Measurements from ENCODE around the gene ZNF440. TPM values are rescaled to one million over a fixed set of nuclear protein-coding genes. Genes with fewer than 3 reads are reported as not detected.
"Not testable (repeated sequence)": the region's sequence is repeated elsewhere in the genome, so short reads cannot be mapped to it uniquely, and the experiment has no call there.

Gene ZNF440
- total RNA-seq: 6.7 and 9.2 TPM in 2 replicates

- intact Hi-C loops (cut with micrococcal nuclease): loop anchor here (1.0 to 2.0 kb wide), 7 partner anchors 16 to 326 kb away; partner anchors contain the start of genes ZNF20, ZNF439, ZNF491 and ZNF700
- H3K4me1 Mint-ChIP-seq (ENCODE audit: low read depth): peaks cover 13% of the 10 kb centered on the region
- H3K9me3 Mint-ChIP-seq: peaks cover 42% of the 10 kb centered on the region
- peak within 1 kb of the TSS; percentile 88 for H3K4me3 Mint-ChIP-seq
- H3K36me3 Mint-ChIP-seq (ENCODE audit: low read depth): peaks cover 18% of the 10 kb centered on the region
- H3K27ac Mint-ChIP-seq: peak within 1 kb of the TSS; percentile 69
- DNase-seq (ENCODE audit: low spot score): peak; percentile 84
- peaks cover 1% of the 10 kb centered on the region for H3K27me3 Mint-ChIP-seq (ENCODE audit: insufficient read depth)
Observed at GRCh38 chr19:11814029-11814699, at the start of gene ZNF440. Gene ZNF440 (plus strand): TSS chr19:11814273. CDS start chr19:11814448, 175 bp downstream.

GRCh38 chr19:11766597-11767591, 47.2 kb upstream of the ZNF440 start, which contains the start of gene ZNF441:
Gene ZNF441 (plus strand): TSS chr19:11767000. CDS start chr19:11767194, 194 bp downstream.
- peak; percentile 87 for DNase-seq (ENCODE audit: low spot score)
- peak within 1 kb of the TSS; percentile 95 for H3K4me3 Mint-ChIP-seq
- peak within 1 kb of the TSS; percentile 95 for H3K27ac Mint-ChIP-seq
- H3K27me3 Mint-ChIP-seq (ENCODE audit: insufficient read depth): no peaks in the 10 kb centered on the region
- intact Hi-C loops (cut with micrococcal nuclease): loop anchor here (1.0 to 2.0 kb wide), 4 partner anchors 28 to 170 kb away; partner anchors contain the start of genes ZNF440 and ZNF627
- peaks cover 53% of the 10 kb centered on the region for H3K9me3 Mint-ChIP-seq
- H3K36me3 Mint-ChIP-seq (ENCODE audit: low read depth): peaks cover 16% of the 10 kb centered on the region
- peaks cover 11% of the 10 kb centered on the region for H3K4me1 Mint-ChIP-seq (ENCODE audit: low read depth)

- Mint-ChIP-seq H3K27ac (peak overlapping the region; percentile 75), H3K36me3 (ENCODE audit: low read depth) (peaks cover 21% of the 10 kb centered on the region), H3K9me3 (peaks cover 52% of the 10 kb centered on the region), H3K4me3 (peak overlapping the region; percentile 95), H3K4me1 (ENCODE audit: low read depth) (peaks cover 11% of the 10 kb centered on the region), H3K27me3 (ENCODE audit: insufficient read depth) (no peaks in the 10 kb centered on the region)
- DNase-seq (ENCODE audit: low spot score): no peak
- intact Hi-C loops (cut with micrococcal nuclease): loop anchor here (1.0 to 2.0 kb wide), 4 partner anchors 28 to 170 kb away; partner anchors contain the start of genes ZNF440 and ZNF627
Observed at GRCh38 chr19:11767633-11768133, 46.4 kb upstream of the ZNF440 start.

GRCh38 chr19:11769995-11770394, 44.1 kb upstream of the ZNF440 start:
- no peak for DNase-seq (ENCODE audit: low spot score)
- Mint-ChIP-seq H3K27ac (no peak overlapping the region), H3K36me3 (ENCODE audit: low read depth) (peaks cover 21% of the 10 kb centered on the region), H3K4me1 (ENCODE audit: low read depth) (peaks cover 11% of the 10 kb centered on the region), H3K4me3 (no peak overlapping the region), H3K27me3 (ENCODE audit: insufficient read depth) (no peaks in the 10 kb centered on the region), H3K9me3 (peaks cover 53% of the 10 kb centered on the region)
- intact Hi-C loops (cut with micrococcal nuclease): no loop called here

- Mint-ChIP-seq H3K9me3 (peaks cover 57% of the 10 kb centered on the region), H3K36me3 (ENCODE audit: low read depth) (peaks cover 24% of the 10 kb centered on the region)
- intact Hi-C loops (cut with micrococcal nuclease); H3K4me1 Mint-ChIP-seq (ENCODE audit: low read depth); H3K4me3 Mint-ChIP-seq; DNase-seq (ENCODE audit: low spot score); H3K27me3 Mint-ChIP-seq (ENCODE audit: insufficient read depth); H3K27ac Mint-ChIP-seq: not testable (repeated sequence)
Observed at GRCh38 chr19:11771520-11771919, 42.6 kb upstream of the ZNF440 start.

DNA sequence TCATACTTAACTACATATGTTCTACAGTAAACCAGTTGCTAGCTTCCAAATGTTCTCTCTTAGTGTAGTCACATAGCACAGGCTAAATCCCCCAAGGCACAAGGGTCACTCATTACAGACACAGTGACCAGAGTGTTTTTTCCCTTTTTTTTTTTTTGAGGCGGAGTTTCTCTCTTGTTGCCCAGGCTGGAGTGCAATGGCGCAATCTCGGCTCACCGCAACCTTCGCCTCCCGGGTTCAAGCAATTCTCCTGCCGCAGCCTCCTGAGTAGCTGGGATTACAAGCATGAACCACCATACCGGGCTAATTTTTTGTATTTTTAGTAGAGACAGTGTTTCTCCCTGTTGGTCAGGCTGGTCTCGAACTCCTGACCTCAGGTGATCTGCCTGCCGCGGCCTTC, 37.4 kb upstream of the ZNF440 start:
- H3K4me3 Mint-ChIP-seq; H3K27me3 Mint-ChIP-seq (ENCODE audit: insufficient read depth); H3K27ac Mint-ChIP-seq; DNase-seq (ENCODE audit: low spot score); H3K4me1 Mint-ChIP-seq (ENCODE audit: low read depth); intact Hi-C loops (cut with micrococcal nuclease): not testable (repeated sequence)
- Mint-ChIP-seq H3K36me3 (ENCODE audit: low read depth) (peaks cover 40% of the 10 kb centered on the region), H3K9me3 (peaks cover 66% of the 10 kb centered on the region)

DNA sequence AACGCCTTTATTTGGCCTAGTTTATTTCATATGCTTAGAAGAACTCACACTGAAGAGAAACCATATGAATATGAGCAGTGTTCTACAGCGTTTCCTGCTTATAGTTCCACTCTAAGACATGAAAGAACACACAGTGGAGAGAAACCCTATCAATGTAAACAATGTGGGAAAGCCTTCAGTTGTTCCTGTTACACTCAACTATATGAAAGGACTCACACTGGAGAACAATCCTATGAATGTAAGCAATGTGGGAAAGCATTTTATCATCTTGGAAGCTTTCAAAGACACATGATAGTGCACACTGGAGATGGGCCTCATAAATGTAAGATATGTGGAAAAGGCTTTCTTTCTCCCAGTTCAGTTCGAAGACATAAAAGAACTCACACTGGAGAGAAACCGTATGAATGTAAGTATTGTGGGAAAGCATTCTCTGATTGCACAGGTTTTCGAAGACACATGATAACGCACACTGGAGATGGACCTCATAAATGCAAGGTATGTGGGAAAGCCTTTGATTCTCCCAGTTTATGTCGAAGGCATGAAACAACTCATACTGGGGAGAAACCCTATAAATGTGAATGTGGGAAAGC, 33.5 kb upstream of the ZNF440 start:
- Mint-ChIP-seq H3K4me1 (ENCODE audit: low read depth) (no peaks in the 10 kb centered on the region), H3K4me3 (no peak overlapping the region), H3K27ac (no peak overlapping the region), H3K27me3 (ENCODE audit: insufficient read depth) (no peaks in the 10 kb centered on the region), H3K36me3 (ENCODE audit: low read depth) (peaks cover 46% of the 10 kb centered on the region), H3K9me3 (peaks cover 64% of the 10 kb centered on the region)
- no peak for DNase-seq (ENCODE audit: low spot score)
- intact Hi-C loops (cut with micrococcal nuclease): no loop called here

- no peaks in the 10 kb centered on the region for H3K4me1 Mint-ChIP-seq (ENCODE audit: low read depth)
- H3K36me3 Mint-ChIP-seq (ENCODE audit: low read depth): peaks cover 43% of the 10 kb centered on the region
- no peaks in the 10 kb centered on the region for H3K27me3 Mint-ChIP-seq (ENCODE audit: insufficient read depth)
- H3K9me3 Mint-ChIP-seq: peaks cover 63% of the 10 kb centered on the region
- no peak overlapping the region for H3K4me3 Mint-ChIP-seq
- DNase-seq (ENCODE audit: low spot score): no peak
- intact Hi-C loops (cut with micrococcal nuclease): no loop called here
- H3K27ac Mint-ChIP-seq: no peak overlapping the region
Observed at GRCh38 chr19:11781295-11782057, 32.6 kb upstream of the ZNF440 start.

GRCh38 chr19:11783767-11784166, 30.3 kb upstream of the ZNF440 start:
- intact Hi-C loops (cut with micrococcal nuclease): no loop called here
- peaks cover 2% of the 10 kb centered on the region for H3K27me3 Mint-ChIP-seq (ENCODE audit: insufficient read depth)
- no peak overlapping the region for H3K27ac Mint-ChIP-seq
- peaks cover 71% of the 10 kb centered on the region for H3K9me3 Mint-ChIP-seq
- no peak overlapping the region for H3K4me3 Mint-ChIP-seq
- no peaks in the 10 kb centered on the region for H3K4me1 Mint-ChIP-seq (ENCODE audit: low read depth)
- DNase-seq (ENCODE audit: low spot score): no peak
- H3K36me3 Mint-ChIP-seq (ENCODE audit: low read depth): peaks cover 37% of the 10 kb centered on the region

GRCh38 chr19:11784356-11784755, 29.7 kb upstream of the ZNF440 start:
- H3K9me3 Mint-ChIP-seq: peaks cover 73% of the 10 kb centered on the region
- peaks cover 34% of the 10 kb centered on the region for H3K36me3 Mint-ChIP-seq (ENCODE audit: low read depth)
- no peak overlapping the region for H3K4me3 Mint-ChIP-seq
- peaks cover 2% of the 10 kb centered on the region for H3K27me3 Mint-ChIP-seq (ENCODE audit: insufficient read depth)
- H3K27ac Mint-ChIP-seq: no peak overlapping the region
- no peak for DNase-seq (ENCODE audit: low spot score)
- no peaks in the 10 kb centered on the region for H3K4me1 Mint-ChIP-seq (ENCODE audit: low read depth)
- intact Hi-C loops (cut with micrococcal nuclease): no loop called here

GRCh38 chr19:11787536-11787935, 26.5 kb upstream of the ZNF440 start:
- H3K36me3 Mint-ChIP-seq (ENCODE audit: low read depth): peaks cover 14% of the 10 kb centered on the region
- intact Hi-C loops (cut with micrococcal nuclease): no loop called here
- no peak for DNase-seq (ENCODE audit: low spot score)
- no peak overlapping the region for H3K4me3 Mint-ChIP-seq
- H3K27me3 Mint-ChIP-seq (ENCODE audit: insufficient read depth): peaks cover 2% of the 10 kb centered on the region
- H3K4me1 Mint-ChIP-seq (ENCODE audit: low read depth): no peaks in the 10 kb centered on the region
- H3K9me3 Mint-ChIP-seq: peaks cover 72% of the 10 kb centered on the region
- H3K27ac Mint-ChIP-seq: no peak overlapping the region

DNA sequence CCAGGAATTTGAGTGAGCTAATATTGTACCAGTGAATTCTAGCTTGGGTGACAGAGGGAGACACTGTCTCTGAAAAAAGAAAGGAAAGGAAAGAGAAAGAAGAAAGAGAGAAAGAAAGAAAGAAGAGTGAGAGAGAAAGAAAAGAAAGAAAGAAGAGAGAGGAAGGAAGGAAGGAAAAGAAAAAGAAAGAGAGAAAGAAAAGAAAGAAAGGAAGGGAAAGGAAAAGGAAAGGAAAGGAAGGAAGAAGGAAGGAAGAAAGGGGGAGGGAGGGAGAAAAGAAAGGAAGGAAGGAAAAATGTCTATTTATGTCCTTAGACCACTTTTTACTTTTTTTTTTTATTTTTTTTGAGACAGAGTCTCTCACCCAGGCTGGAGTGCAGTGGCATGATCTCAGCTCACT, 21.1 kb upstream of the ZNF440 start:
- H3K36me3 Mint-ChIP-seq (ENCODE audit: low read depth): no peaks in the 10 kb centered on the region
- intact Hi-C loops (cut with micrococcal nuclease): no loop called here
- peaks cover 44% of the 10 kb centered on the region for H3K9me3 Mint-ChIP-seq
- H3K4me3 Mint-ChIP-seq: no peak overlapping the region
- H3K27ac Mint-ChIP-seq: no peak overlapping the region
- no peaks in the 10 kb centered on the region for H3K27me3 Mint-ChIP-seq (ENCODE audit: insufficient read depth)
- no peak for DNase-seq (ENCODE audit: low spot score)
- peaks cover 9% of the 10 kb centered on the region for H3K4me1 Mint-ChIP-seq (ENCODE audit: low read depth)

Data from activated T-helper 1 cell treated with anti-CD3 and anti-CD28 coated beads, Interleukin-12 subunit alpha, Interleukin-12 subunit beta, Interleukin-2, Interleukin-4 antibody, amounts not matched to agents 30 ng/mL and 10 ng/mL and 1 ng/mL, durations not matched to agents 14 hours and 24 hours and 36 hours (primary cell).